ENCODE data around the gene PLEKHA5.

Gene PLEKHA5

GRCh38 chr12:19138551-19138950, 9.0 kb downstream of the PLEKHA5 start:
- no peaks in the 10 kb centered on the region for H3K9me3 ChIP-seq (ENCODE audit: low read length)
- H3K36me3 ChIP-seq (ENCODE audit: insufficient read depth, low read length) = no peaks in the 10 kb centered on the region
- TF ChIP-seq EZH2 (IDR thresholded peaks at IDR 0.05; ENCODE audit: borderline replicate concordance, low read length) (no peak), CTCF (IDR thresholded peaks at IDR 0.05; ENCODE audit: low read length) (no peak)
- H3K9me2 ChIP-seq (ENCODE audit: low read depth, low read length) = no peaks in the 10 kb centered on the region
- H2AFZ ChIP-seq (ENCODE audit: low read length) = no peak overlapping the region
- no peaks in the 10 kb centered on the region for H3K79me2 ChIP-seq (ENCODE audit: insufficient read depth, low read length)
- no peaks in the 10 kb centered on the region for H4K20me1 ChIP-seq (ENCODE audit: insufficient read depth, low read length)
- no peak overlapping the region for H3K4me3 ChIP-seq (ENCODE audit: low read depth, low read length, poor library complexity, severe bottlenecking)
- H3K4me1 ChIP-seq (ENCODE audit: insufficient read depth, low read length, severe bottlenecking) = no peaks in the 10 kb centered on the region
- H3K27me3 ChIP-seq (ENCODE audit: insufficient read depth, low read length) = no peaks in the 10 kb centered on the region
- no peaks in the 10 kb centered on the region for H3F3A ChIP-seq (ENCODE audit: insufficient read depth, low read length)
- no peak overlapping the region for H3K27ac ChIP-seq (ENCODE audit: low read depth, low read length, poor library complexity, severe bottlenecking)
- no peak overlapping the region for H3K9ac ChIP-seq (ENCODE audit: low read length)
- no peak overlapping the region for H3K4me2 ChIP-seq (ENCODE audit: low read length)

- TF ChIP-seq CTCF (IDR thresholded peaks at IDR 0.05; ENCODE audit: low read length) (no peak), EZH2 (IDR thresholded peaks at IDR 0.05; ENCODE audit: borderline replicate concordance, low read length) (no peak)
- no peaks in the 10 kb centered on the region for H4K20me1 ChIP-seq (ENCODE audit: insufficient read depth, low read length)
- no peak overlapping the region for H3K4me2 ChIP-seq (ENCODE audit: low read length)
- H3K27ac ChIP-seq (ENCODE audit: low read depth, low read length, poor library complexity, severe bottlenecking) = no peak overlapping the region
- H3K4me3 ChIP-seq (ENCODE audit: low read depth, low read length, poor library complexity, severe bottlenecking) = no peak overlapping the region
- H3K9ac ChIP-seq (ENCODE audit: low read length) = no peak overlapping the region
- H3K4me1 ChIP-seq (ENCODE audit: insufficient read depth, low read length, severe bottlenecking) = no peaks in the 10 kb centered on the region
- no peaks in the 10 kb centered on the region for H3K9me3 ChIP-seq (ENCODE audit: low read length)
- no peaks in the 10 kb centered on the region for H3F3A ChIP-seq (ENCODE audit: insufficient read depth, low read length)
- H2AFZ ChIP-seq (ENCODE audit: low read length) = no peak overlapping the region
- H3K36me3 ChIP-seq (ENCODE audit: insufficient read depth, low read length) = no peaks in the 10 kb centered on the region
- H3K27me3 ChIP-seq (ENCODE audit: insufficient read depth, low read length) = no peaks in the 10 kb centered on the region
- H3K9me2 ChIP-seq (ENCODE audit: low read depth, low read length) = no peaks in the 10 kb centered on the region
- H3K79me2 ChIP-seq (ENCODE audit: insufficient read depth, low read length) = no peaks in the 10 kb centered on the region
These were observed 9.4 kb downstream of the PLEKHA5 start for GRCh38 chr12:19138956-19139355.

- H3K79me2 ChIP-seq (ENCODE audit: insufficient read depth, low read length) = no peaks in the 10 kb centered on the region
- TF ChIP-seq EZH2 (IDR thresholded peaks at IDR 0.05; ENCODE audit: borderline replicate concordance, low read length) (no peak), CTCF (IDR thresholded peaks at IDR 0.05; ENCODE audit: low read length) (no peak)
- H3K4me3 ChIP-seq (ENCODE audit: low read depth, low read length, poor library complexity, severe bottlenecking) = no peak overlapping the region
- no peak overlapping the region for H2AFZ ChIP-seq (ENCODE audit: low read length)
- no peaks in the 10 kb centered on the region for H3K27me3 ChIP-seq (ENCODE audit: insufficient read depth, low read length)
- no peaks in the 10 kb centered on the region for H3K4me1 ChIP-seq (ENCODE audit: insufficient read depth, low read length, severe bottlenecking)
- no peaks in the 10 kb centered on the region for H3F3A ChIP-seq (ENCODE audit: insufficient read depth, low read length)
- H4K20me1 ChIP-seq (ENCODE audit: insufficient read depth, low read length) = no peaks in the 10 kb centered on the region
- no peak overlapping the region for H3K4me2 ChIP-seq (ENCODE audit: low read length)
- no peaks in the 10 kb centered on the region for H3K36me3 ChIP-seq (ENCODE audit: insufficient read depth, low read length)
- no peak overlapping the region for H3K27ac ChIP-seq (ENCODE audit: low read depth, low read length, poor library complexity, severe bottlenecking)
- no peaks in the 10 kb centered on the region for H3K9me2 ChIP-seq (ENCODE audit: low read depth, low read length)
- H3K9me3 ChIP-seq (ENCODE audit: low read length) = no peaks in the 10 kb centered on the region
- H3K9ac ChIP-seq (ENCODE audit: low read length) = no peak overlapping the region
These were observed 10.2 kb downstream of the PLEKHA5 start for GRCh38 chr12:19139615-19140194.

Measured in OCI-LY1 (cell line).